Femur (tissue), 1 donor: ENCODE measurements around the gene POLR3E.
"Not testable (repeated sequence)": the region's sequence is repeated elsewhere in the genome, so short reads cannot be mapped to it uniquely, and the experiment has no call there.

Source experiments
- DNase-seq: peaks from one replicate; pipeline ENCODE4 v3.0.0-alpha.2; 2017

Gene POLR3E

DNA sequence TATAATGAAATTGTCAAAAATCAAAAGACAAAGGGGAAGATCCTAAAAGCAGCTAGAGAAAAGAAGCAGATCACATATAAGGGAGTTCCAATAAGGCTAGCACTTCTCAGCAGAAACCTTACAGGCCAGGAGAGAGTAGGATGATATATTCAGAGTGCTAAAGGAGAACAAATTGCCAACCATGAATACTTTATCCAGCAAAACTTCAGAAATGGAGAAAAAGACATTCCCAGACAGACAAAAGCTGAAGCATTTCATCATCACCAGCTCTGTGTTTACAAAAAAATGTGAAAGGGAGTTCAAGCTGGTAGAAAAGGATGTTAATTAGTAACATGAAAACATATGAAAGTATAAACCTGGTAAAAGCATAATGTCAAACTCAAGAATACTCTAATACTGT lies 39.8 kb downstream of the POLR3E start:
- no peak for DNase-seq

DNA sequence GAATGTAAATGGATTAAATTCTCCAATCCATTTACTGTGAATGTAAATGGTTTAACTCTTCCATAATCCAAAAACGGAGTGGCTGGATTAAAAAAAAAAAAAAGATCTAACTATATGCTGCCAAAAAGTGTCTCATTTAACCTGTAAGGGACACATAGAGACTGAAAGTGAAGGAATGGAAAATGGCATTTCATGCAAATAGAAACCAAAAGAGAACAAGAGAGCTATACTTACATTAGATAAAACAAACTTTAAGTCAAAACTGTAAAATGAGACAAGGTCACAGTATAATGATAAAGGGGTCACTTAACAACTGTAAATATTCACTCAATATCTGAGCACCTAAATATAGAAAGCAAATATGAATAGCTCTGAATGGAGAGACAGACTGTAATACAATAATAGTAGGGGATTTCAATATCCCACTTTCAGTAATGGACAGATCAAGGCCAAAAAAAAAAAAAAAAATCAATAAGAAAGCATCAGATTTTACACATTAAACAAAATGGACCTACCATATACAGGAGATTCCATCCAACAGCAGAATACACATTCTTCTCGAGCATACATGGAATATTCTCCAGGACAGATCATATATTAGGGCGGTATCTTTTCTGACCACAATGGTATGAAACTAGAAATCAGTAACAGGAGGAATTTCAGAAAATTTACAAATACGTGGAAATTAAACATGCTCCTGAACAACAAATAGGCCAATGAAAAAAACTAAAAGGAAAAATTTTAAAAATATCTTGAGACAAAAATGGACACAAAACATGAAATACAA lies 40.8 kb downstream of the POLR3E start:
- DNase-seq, result no peak

DNA sequence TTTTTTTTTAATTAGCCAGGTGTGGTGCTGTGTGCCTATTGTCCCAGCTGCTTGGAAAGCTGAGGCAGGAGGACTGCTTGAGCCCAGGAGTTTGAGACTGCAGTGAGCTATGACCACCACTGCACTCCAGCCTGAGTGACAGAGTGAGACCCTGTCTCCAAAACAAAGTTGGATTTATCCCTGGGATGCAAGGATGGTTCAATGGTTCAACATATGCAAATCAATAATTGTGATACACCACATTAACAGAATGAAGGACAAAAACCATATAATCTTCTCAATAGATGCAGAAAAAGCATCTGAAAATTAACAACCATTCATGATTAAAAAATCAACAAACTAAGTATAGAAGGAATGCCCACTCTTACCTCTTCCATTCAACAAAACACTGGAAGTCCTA lies 43.7 kb downstream of the POLR3E start:
- DNase-seq, result no peak

DNA sequence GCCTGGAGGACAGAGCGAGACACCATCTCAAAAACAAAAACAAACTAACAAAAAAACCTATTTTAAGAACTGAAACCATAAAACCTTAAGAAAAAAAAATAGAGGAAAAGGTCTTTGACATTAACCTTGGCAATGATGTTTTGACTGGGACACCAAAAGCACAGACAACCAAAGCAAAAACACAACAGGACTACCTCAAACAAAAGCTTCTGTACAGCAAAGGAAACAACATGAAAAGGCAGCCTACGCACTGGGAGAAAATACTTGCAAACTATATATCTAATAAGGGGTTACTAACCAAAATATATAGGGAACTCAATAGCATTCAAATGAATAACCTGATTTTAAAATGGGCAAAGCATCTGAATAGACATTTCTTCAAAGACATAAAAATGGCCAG lies 44.9 kb downstream of the POLR3E start:
- no peak for DNase-seq

DNA sequence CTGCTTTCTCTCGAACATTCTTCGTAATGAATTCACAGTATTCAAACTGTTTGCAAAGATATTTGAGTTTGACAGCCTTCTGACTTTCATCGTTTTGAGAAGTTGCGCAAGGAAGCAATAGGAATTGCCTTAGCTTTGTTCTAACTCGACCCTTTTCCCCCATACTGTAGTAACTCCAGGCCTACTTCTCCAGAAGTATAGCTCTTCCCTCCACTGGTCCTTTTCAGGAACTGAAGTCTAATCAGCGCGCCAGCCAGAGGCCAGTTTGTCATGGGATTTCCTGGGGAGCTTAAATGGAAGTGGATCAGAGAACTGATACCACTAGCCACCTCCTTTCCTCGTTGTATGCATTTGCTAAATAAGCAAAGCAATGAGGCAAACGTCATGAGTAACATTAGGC lies 49.3 kb downstream of the POLR3E start:
- DNase-seq, result no peak

DNA sequence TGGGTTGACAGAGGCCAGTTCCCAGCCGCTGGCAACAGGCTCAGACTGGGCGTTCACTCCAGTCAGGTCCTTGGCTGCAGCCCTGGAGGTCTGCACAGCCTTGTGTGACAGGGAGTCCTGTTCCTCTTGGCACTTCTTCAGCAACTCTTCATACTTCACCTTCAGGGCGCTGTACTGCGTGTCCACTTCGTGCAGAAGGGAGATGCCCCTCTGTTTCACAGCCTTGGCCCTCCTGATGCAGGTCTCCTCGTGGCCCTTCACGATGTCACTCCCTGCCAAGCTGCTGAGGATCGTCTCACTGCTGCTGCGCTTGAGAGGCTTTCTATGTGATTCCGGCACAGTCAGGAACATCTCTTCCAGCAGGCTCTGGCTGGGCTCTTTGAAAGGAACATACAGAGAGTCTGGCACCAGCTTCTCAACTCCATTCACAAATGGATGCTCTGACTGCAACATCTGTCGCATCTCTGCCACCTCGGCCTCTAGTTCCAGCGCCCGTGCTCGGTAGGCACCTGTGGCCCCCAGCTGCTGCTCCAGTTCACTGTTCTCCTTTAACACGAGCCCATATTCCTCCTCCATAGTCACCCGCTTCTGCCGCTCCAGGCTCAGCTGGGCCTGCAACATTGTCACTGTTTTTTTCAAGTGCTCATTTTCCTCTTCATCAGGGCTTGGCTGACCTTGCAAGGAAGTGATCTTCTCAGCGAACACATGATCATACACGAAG lies 50.1 kb downstream of the POLR3E start:
- DNase-seq, result no peak

DNA sequence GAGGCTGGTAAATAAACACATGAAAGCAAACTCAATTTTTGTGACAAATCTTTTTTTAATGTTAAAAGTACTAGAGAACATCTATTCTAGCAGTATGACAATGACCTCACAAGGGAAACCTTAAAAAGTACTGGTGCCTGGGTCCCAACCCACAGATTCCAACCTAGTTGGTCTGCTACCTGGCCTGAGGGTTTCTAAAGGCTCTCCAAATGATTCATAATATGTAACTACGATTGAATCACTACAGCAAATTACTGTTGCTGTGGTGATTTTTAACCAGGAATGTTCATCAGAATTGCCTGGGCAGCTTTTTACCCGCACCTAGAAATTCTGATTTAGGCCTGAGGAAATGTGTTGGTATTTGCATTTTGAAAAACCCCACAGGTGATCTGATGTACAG lies 51.1 kb downstream of the POLR3E start:
- no peak for DNase-seq

DNA sequence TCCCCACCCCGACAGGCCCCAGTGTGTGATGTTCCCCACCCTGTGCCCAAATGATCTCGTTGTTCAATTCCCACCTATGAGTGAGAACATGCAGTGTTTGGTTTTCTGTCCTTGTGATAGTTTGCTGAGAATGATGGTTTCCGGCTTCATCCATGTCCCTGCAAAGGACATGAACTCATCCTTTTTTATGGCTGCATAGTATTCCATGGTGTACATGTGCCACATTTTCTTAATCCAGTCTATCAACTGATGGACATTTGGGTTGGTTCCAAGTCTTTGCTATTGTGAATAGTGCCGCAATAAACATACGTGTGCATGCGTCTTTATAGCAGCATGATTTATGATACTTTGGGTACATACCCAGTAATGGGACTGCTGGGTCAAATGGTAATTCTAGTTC lies 53.8 kb downstream of the POLR3E start:
- not testable (repeated sequence) for DNase-seq

DNA sequence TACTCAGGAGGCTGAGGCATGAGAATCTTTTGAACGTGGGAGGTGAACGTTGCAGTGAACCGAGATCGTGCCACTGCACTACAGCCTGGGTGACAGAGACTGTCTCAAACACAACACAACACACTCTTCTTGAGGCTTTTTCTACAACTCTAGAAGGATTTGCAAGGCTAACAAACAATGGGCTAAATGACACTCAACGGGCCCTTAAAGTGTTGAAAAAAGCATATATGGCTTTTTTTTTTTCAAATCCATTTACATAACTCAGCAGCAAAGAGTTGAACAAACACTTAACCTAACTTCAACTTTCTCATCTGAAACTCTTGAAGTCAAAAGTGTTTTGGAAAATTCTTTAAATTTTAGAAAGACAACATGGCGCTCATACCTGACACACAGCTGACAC lies 54.9 kb downstream of the POLR3E start:
- DNase-seq, result no peak

DNA sequence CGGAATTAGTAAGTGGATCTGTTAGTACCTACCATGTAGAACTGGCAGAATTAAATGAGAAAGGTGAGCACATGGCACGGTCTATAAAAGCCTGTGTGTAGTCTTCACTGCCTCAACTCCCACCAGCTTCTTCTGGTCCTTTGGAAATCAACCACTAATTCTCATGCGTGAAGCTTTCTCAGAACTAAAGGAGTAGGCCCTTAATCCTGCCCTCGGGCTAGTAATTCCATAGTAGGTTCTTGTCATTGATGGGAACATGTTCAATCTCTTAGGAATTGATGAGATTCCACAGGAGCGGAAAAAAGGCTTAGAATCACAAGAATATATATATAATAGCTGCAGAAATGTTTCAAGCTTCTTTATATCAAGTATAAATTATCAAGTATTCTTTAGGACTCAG lies 55.5 kb downstream of the POLR3E start:
- no peak for DNase-seq

DNA sequence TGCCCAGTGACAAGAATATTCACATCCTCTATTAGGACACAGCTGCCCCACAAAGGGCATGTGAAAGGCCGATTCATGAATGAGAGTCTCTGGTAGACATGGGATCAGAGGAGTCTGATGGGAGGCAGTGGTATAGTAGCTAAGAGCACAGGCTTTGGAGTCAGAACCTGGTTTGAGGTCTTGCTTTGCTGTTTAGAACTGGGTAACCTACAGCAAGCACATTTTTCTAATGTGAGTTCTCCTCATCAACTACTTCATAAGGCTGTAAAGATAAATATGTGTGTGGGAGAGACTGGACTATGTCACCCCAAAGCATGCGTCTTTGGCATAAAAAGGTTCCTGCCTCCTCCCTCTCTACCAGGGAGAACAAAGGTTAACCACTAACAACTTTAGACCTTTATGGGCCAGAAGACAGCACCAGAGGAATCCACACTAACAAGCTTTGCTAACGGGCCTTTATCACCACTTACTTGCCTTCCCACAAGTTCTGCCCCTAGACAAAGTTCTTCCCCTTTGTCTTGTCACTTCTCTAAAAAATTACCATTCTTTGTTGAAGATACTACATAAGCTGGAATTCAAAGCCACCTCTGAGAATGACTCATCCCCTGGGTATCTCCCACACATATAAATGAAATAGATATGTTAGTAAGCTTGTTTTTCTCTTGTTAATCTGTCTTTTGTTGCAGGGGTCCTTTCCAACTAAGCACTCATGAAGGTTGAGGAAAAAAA lies 56.1 kb downstream of the POLR3E start:
- no peak for DNase-seq

DNA sequence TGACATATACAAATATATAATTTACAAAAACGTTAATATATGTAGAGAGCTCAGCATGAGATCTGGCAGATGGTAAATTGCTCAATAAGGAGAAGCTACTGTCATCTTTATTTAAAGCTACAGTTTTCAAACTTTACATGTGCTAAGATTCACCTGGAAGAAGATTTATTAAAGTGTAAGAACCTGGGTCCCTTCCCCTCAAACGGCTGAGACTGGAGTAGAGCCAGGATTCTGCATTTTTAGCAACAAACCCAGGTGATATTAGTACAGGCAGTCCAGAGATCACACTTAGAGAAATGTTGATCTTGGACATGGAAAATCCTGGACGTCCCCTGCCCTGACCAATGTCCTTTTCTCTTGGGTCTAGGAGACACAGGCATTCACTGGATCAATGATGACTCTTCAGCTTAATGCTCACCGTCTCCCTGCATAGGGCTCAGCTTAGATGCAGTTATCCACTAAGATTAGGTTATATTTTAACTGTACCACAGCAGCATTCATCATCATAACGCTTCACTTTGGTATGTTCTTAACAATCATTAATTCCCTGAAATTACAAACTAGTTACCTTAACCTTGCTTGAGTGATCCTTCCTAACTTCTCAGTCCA lies 56.8 kb downstream of the POLR3E start:
- DNase-seq, result no peak

DNA sequence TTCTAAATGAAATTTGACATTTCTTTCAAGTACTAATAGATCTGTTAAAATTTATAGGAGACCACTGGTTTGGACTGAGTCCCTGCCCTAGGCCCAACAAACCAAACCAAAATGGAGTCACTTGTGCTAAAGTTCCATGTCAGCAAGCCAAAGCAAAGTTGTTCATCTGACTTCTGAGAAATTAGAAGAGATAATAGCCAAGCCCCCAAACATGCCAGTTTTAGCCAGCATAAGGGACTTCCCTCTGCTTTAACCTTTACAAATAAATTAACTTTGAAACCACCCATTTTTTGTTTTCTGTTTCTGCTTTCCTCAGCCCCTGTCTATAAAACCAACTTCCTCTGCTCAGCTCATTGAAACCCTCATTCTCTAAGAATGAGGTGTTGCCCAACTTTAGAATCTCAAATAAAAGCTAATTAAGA lies 58.3 kb downstream of the POLR3E start:
- DNase-seq, result no peak

DNA sequence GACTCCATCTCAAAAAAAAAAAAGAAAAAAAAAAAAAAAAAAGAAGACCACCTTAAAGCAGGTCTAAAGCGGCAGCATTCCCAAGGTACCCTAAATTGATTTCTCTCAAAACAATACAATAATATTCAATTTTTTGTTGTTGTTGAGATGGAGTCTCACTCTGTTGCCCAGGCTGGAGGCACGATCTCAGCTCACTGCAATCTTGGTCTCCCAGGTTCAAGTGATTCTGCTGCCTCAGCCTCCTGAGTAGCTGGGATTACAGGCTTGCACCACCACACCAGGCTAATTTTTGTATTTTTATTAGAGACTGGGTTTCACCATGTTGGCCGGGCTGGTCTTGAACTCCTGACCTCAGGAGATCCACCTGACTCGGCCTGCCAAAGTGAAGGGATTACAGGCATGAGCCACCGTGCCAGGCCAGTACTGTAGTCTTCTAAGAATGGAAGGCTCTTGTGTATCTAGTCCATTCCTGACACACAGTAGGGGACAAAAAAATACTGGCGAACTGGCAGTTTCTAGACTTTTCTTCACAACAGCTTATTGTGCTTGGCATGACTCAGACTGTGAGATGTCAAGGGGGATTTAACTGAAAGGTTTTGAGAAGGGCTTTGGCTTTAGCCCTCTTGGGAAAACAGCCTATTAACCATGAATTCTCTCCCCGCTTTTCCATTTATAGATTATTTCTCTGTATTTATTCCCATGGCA lies 59.9 kb downstream of the POLR3E start:
- no peak for DNase-seq

DNA sequence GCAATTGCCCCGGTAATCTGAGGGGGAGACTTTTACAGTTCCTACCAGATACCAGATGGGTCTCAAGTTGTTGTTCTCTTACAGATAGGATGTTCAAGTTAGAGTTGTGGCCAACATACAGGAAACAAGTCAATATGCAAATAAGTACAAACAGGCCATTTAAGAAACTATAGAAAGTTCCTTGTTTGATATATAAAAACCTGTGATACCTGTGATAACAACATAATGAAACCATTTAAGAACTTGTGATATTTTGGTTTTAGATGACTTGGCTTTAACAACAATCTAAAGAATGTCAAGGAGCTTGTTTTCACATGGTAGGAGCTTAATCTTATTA lies 60.4 kb downstream of the POLR3E start:
- DNase-seq, result no peak

DNA sequence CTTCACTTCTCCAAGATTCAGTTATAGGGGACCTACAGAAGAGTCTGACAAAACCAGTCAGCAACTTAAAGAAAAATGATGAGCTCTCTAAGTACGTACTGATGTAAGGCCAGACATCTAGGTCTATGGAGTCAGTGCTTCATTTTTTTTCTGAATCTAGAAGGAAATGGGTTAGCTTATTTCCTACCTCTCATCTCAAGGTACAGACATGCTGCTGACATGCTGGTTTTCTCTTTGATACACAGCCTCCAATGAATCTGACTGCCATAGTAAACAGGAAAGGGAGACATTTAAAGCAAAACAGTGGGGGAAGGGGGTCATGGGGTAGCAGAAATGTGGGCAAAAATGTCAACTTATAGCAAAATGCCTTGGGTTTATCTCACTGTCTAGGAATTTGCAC lies 60.8 kb downstream of the POLR3E start:
- DNase-seq, result no peak

DNA sequence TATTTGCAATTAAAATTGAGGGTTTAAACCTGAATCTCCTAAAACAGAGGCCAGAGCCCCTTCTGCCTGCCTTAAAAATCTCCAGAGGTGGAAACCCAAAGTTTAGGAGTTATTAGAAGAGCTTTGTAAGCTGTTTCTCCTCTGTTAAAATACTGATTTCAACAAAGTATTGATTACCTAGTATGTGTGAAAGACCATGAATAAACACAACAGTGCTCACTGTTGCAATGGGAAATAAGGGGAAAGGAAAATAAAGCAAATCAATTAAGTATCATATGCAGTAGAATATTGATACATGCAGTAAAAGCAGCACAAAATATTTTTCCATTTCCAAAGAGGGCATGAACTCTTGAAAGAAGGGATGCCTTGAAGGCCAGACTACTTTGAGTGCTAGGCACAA lies 62.5 kb downstream of the POLR3E start:
- DNase-seq, result no peak

DNA sequence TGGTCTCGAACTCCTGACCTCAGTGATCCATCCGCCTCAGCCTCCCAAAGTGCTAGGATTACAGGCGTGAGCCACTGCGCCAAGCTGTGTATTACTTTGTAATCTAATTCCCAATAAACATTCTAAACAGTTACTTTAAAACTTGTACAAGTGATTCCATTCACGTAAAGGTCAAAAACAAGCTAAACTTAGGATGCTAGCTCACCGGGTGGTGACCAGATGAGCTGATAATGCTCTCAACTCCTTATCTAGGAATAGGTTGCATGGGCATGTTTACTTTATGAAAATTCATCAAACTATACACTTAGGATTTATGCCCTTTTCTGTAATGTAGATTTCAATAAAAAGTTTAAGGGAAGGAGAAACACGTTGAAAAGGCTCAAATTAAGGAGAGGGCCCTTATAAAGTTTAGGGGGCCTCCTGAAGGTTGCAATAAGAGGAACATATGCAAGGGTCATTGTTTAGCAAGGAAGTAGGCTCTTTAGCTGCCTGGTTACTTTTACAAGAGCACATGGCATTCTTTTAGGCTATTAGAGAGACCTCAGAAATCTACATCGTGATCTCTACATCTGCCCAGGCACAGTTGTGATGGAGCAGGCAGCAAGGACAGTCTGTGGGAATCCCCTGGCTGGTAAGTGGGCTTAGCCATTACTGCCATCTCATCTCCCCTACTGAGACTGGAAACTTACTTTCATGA lies 63.9 kb downstream of the POLR3E start:
- no peak for DNase-seq

DNA sequence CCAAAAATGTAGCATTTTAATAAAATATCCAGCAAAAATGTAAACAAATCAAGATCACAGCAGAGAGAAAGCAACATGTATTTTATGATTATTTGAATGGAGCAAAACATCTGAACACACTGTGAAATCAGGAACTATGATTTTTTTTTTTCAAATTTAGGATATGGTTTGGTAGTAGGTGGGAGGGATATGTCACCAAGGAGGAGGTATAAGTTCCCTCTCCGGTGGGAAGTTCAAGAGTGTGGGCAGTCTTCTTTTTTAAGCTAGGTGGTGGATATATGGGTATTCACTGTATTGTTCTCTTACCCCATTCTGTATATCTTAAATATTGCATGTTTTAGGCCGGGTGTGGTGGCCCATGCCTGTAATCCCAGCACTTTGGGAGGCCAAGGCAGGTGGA lies 67.0 kb downstream of the POLR3E start:
- no peak for DNase-seq

DNA sequence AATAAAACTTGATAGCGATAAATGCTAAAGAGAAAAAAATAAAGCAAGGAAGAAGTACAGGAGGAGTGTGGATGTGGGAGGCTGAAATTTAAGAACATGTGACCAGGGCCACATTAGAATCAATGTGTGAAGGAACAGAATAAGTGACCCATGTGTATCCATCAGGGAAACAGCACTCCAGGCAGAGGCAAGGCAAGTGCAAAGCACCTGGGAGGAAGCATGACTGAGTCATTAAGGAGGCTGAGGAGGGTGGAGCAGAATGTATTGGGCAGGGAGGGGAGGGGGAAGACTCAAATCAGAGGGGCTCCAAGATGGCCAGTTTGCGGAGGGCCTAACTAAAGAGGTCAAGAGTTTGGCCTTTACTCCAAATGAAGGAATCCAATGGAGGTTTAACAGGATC lies 69.2 kb downstream of the POLR3E start:
- no peak for DNase-seq

DNA sequence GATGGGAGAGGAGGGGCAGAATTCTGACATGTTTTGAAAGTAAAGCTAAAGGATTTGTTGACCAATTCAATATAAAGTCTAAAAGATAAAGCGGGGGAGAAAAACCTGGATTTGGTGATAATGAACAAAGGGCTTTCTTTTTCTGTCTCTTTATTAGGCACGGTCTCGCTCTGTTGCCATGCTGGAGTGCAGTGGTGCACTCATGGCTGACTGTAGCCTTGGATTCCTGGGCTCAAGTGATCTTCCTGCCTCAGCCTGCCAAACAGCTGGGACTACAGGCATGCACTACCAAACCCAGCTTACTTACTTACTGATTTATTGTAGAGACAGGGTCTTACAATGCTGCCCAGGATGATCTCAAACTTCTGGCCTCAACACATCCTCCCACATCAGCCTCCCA lies 69.7 kb downstream of the POLR3E start:
- no peak for DNase-seq

DNA sequence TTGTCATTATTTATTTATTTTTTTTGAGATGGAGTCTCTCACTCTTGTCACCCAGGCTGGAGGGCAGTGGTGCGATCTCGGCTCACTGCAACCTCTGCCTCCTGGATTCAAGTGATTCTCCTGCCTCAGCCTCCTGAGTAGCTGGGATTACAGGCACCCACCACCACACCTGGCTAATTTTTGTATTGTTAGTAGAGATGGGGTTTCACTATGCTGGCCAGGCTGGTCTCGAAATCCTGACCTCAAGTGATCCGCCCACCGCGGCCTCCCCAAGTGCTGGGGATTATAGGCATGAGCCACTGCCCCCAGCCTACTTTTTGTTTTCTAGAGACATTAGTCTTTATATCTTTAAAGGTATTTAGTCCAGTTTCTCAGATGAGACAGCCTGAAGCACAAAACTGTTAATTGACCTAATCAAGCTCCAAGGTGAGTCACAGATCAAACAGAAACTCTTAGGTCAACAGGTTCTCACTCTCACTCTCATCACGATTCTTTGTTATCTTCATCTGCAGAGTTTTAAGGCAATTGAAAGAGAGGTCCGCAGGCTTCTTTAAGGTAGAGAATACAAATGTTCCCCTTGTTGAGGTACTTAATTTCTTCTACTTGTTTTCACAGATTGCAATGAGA lies 71.1 kb downstream of the POLR3E start:
- DNase-seq, result not testable (repeated sequence)
